NCI-H2107 treated with DMSO at 0.1 percent for 48 hours (cell line): ENCODE data around the gene E2F4.

Experiments
- DNase-seq: peaks from one replicate; lab custom pipeline; 2025; ENCODE audit not compliant: unreplicated experiment; lab: John Stamatoyannopoulos, UW

E2F4 gene

DNA sequence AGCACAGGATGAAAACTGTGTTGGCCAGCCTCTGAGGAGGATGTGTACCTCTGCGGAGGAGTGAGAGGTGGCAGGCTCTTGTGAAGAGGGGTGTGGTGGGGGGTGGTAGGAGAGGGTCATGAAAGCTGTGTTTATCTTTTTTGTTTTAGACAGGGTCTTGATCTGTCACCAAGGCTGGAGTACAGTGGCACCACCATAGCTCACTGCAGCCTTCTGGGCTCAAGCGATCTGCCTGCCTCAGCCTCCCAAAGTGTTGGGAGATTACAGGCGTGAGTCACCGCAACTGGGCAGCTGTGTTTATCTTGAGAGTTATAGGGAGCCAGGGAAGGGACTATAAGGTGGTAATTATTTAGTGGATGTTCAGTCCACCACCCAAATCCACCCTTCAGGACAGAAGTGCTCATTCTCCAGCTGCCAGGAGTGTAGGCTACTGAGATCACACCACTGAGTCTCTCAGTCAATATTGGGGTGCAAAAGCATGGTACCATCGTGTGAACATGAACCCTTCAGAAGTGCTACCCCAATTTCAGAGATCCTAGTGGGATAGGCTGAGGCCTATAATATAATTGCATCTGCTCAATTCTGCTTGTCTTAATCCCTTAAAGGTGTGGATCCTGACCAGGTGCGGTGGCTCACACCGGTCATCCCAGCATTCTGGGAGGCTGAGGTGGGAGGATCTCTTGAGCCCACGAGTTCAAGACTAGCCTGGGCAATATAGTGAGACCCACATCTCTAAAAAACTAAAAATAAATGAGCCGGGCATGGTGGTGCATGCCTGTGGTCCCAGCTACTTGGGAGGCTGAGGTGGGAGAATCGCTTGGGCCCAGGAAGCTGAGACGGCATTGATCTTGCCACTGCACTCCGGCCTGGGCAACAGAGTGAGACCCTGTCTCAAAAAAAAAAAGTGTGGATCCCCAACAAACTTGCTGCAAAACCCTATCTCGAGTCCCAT is 1.2 kb upstream of the E2F4 start:
- no peak for DNase-seq

DNA sequence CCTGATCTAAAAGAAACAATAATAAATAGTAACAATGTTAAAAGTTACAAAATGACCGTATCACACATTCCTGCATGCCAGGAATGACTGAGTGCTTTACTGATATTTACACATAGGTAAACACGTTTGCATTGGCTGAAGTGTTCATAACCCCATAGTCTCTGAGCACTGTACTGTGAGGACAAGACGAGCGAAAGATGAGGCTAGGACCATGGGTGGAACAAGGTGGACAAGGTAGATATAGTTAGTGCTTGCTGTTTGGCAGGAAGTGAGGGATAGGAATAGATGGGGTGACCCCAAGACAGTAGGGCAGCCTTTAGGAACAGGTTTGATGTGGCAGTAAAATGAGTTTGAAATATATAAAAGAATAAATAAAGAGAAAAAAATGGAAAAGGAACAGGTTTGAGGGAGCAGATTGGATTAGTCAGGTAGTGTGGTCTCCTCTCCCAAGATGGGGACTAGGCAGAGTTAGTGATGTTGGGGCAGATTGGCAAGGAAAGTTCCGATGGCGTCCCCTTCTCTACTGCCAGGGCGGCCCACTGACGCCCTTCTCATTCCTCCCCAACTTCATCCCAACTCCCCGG is 452 bp upstream of the E2F4 start:
- no peak for DNase-seq

- DNase-seq, result no peak
Observed at GRCh38 chr16:67192781-67193361, 916 bp downstream of the E2F4 start.

- DNase-seq, result no peak
Observed at GRCh38 chr16:67193536-67193935, 1.6 kb downstream of the E2F4 start.

DNA sequence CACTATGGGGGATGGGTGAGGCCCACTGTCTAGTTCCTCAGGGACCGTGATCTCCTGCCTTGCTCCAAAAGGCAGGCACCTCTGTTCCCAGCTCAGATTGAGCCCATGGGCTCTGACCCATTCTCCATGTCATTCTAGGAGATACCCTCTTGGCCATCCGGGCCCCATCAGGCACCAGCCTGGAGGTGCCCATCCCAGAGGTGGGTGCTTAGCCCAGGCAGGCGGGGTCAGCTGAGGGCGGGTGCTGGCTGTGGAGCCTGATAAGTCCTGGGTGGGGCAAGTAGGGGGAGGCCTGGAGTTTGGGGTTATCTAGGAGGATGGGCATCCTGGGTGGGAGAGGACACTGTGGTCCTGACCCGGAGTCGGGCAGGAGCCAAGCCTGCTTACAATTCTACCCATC is 2.3 kb downstream of the E2F4 start:
- DNase-seq, result no peak

DNA sequence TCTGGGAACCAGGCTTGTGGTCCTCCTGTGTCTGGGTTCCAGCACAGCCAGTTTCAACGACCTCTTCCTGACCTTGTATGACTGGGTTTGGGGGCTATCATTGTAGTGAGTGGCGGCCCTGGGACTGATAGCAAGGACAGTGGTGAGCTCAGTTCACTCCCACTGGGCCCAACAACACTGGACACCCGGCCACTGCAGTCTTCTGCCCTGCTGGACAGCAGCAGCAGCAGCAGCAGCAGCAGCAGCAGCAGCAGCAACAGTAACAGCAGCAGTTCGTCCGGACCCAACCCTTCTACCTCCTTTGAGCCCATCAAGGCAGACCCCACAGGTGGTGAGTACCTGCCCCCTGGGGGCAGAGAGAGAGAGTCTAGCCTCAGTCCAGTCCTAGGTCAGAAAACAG is 3.7 kb downstream of the E2F4 start:
- no peak for DNase-seq

DNA sequence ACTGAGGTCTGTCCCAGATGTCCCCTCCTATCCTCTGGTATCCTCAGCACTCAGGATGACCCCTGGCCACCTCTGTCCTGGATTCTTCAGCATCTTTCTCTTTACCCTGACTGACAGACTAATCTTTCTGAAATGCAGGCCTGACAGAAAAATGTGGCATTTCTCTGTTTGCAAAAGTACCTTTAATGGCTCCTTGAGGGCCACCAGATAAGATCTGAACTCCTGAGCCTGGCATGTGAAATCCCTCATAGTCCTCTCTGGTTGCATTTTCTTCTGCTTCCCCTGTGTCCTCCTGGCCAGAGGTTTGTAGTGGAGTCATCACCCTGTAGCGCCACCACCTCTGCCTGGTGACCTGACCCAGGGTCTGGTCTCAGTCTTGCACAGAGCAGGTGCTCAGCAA is 4.9 kb downstream of the E2F4 start:
- no peak for DNase-seq

GRCh38 chr16:67197704-67198103 is 5.7 kb downstream of the E2F4 start:
- no peak for DNase-seq

GRCh38 chr16:67198238-67198734 is 6.3 kb downstream of the E2F4 start:
- no peak for DNase-seq

DNA sequence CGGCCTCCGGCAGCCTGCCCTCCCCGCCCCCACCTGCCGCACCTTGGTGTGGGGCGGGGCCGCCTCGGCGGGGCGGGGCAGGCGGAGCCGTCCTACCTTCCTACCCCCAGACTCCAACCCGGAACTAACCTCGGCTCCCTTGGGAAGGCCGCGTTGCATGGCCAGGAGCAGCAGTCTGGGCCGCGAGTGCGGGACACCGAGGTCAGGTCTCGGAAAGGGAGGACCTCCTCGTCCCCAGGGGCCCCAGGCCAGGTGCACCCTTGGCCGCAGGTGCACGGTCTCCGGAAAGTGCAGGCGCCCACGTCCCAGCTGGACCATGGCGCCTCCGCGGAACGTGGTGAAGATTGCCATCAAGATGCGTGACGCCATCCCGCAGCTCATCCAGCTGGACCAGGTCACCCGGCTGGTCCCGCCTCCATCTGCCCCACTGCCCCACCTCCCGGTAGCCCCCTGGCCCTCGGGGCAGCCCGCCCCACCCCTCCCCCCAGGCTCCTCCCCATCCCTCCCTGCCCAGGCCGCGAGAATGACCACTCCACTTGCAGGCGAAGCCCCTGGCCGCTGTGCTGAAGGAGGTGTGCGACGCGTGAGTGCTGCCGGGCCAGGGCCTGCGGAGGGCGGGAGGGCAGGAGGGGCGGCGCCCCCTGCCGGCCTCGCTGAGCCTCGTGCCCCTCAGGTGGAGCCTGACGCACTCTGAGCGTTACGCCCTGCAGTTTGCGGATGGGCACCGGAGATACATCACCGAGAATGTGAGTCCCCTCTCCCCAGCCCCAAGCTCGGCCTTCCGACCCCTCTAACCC is 7.3 kb downstream of the E2F4 start, which contains the start of gene ELMO3:
Gene ELMO3 (plus strand): TSS at position 121 of the 797 bp plus-strand sequence. CDS start 196 bp downstream, at position 317.
- DNase-seq, result no peak

GRCh38 chr16:67199808-67200198 is 7.8 kb downstream of the E2F4 start:
- DNase-seq, result no peak

GRCh38 chr16:67200491-67200890 is 8.5 kb downstream of the E2F4 start:
- no peak for DNase-seq

GRCh38 chr16:67201411-67202345 is 9.7 kb downstream of the E2F4 start:
- DNase-seq, result no peak

DNA sequence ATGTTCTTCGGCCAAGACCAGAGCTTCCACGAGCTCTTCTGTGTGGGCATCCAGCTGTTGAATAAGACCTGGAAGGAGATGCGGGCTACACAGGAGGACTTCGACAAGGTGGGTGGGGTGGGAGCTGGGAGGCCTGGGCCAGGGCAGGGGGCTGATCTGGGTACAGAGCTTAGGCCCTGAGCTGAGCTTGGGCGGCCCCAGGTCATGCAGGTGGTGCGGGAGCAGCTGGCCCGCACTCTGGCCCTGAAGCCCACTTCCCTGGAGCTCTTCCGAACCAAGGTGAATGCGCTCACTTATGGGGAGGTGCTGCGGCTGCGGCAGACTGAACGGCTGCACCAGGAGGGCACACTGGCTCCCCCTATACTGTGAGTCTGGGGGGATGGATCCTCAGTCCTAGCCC is 10.5 kb downstream of the E2F4 start:
- no peak for DNase-seq

GRCh38 chr16:67202956-67203493 is 11.1 kb downstream of the E2F4 start:
- DNase-seq, result no peak

- no peak for DNase-seq
Observed at GRCh38 chr16:67204076-67204475, 12.1 kb downstream of the E2F4 start.

DNA sequence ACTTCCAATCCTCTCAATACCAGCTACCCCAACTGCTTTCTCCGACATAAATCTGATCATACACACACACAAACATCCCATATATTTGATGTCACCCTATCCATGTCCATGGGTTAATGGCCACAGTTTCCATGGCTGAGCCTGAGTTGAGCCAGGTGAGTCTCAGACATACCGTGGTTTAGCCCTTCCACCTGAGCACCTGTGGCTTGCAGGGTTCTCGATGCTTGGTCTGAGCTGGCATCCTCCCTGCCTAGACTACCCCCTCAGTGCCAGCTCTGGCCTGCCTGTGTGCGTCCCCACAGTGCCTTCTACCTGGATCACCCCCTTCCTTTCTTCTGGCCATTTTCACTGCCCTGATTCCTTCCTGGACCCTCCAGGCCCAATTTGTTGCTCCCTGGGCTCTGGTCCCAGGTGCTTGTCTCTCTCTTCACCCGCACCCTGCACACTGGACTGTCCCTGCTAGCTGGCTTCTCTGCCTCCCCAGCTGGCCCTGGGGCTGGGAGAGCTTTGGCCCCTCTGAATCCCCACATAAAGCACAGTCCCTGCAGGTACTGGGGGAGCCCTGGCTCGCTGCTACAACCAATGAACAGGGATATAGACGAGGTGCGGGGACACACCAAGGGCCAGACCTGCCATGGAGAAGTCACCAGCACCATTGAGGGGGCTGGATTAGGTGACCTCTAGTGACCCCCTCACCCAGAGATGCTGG is 14.3 kb downstream of the E2F4 start:
- no peak for DNase-seq

DNA sequence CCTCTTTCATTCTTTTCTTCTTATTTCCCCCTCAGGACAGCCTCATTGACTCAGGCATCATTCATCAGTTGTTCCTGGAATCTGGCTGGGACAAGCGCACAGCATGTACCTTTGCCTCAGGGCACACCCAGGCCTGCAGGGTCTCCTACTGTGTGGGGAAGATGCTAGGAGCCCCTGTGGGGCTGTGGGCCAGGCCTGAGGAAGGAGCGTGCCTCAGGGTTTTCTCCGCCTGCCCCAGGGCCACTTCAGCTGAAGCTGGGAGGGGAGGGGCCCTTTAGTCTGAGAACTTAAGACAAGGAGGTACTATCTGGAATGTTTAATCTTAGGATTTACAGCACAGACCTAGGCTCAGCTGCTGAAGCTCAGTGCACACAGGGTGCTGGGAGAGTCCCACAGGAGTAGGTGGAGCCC is 14.9 kb downstream of the E2F4 start:
- no peak for DNase-seq
